Measurements from ENCODE around the gene BBS5.

BBS5 gene

GRCh38 chr2:169439900-169440299, 39.4 kb upstream of the BBS5 start:
- Histone ChIP-seq H3K4me2 (ENCODE audit: low read depth, low read length, poor library complexity, severe bottlenecking) (no peak overlapping the region), H3K27me3 (ENCODE audit: low read length) (no peaks in the 10 kb centered on the region; the same call in 1 of the 2 replicates), H3K27ac (ENCODE audit: low read depth, low read length) (no peak overlapping the region), H3K4me3 (ENCODE audit: insufficient read depth, low read length, poor library complexity, severe bottlenecking) (no peak overlapping the region), H4K20me1 (ENCODE audit: low read depth, low read length) (no peaks in the 10 kb centered on the region), H3F3A (ENCODE audit: insufficient read depth) (no peaks in the 10 kb centered on the region), H2AFZ (ENCODE audit: low read depth, low read length, severe bottlenecking) (no peak overlapping the region), H3K79me2 (ENCODE audit: insufficient read depth, low read length) (no peaks in the 10 kb centered on the region), H3K9me2 (replicated peaks; ENCODE audit: insufficient read depth, low read length) (no peaks in the 10 kb centered on the region), H3K9me3 (ENCODE audit: insufficient read depth, low read length) (no peaks in the 10 kb centered on the region), H3K36me3 (ENCODE audit: low read length) (no peaks in the 10 kb centered on the region), H3K9ac (ENCODE audit: low read length) (no peak overlapping the region)
- no peak for TF ChIP-seq CTCF (IDR thresholded peaks at IDR 0.05; ENCODE audit: insufficient read depth, low read length, poor library complexity, severe bottlenecking)
- TF ChIP-seq EZH2phosphoT487 (conservative IDR thresholded peaks at IDR 0.05; ENCODE audit: low read length) = no peak

DNA sequence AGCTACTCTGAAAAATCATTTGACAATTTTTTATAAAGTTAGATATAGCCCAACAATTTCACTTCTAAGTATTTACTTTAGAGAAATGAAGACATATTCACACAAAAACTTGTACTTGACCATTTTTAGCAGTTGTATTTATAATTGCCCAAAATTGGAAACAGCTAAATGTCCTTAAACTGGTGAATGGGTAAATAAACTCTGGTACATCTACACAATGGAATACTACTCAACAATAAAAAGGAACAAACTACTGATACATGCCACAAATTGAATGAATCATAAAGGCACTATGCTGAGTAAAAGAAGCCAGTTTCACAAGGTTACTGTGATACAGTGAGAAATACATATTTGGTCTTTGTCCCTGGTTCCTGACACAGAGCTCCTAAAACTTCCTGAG, 32.8 kb upstream of the BBS5 start:
- Histone ChIP-seq H3K4me2 (ENCODE audit: low read depth, low read length, poor library complexity, severe bottlenecking) (no peak overlapping the region), H3K36me3 (ENCODE audit: low read length) (no peaks in the 10 kb centered on the region), H3K79me2 (ENCODE audit: insufficient read depth, low read length) (no peaks in the 10 kb centered on the region), H3F3A (ENCODE audit: insufficient read depth) (no peaks in the 10 kb centered on the region), H3K4me3 (ENCODE audit: insufficient read depth, low read length, poor library complexity, severe bottlenecking) (no peak overlapping the region), H3K9me3 (ENCODE audit: insufficient read depth, low read length) (no peaks in the 10 kb centered on the region), H3K9ac (ENCODE audit: low read length) (no peak overlapping the region), H3K9me2 (replicated peaks; ENCODE audit: insufficient read depth, low read length) (no peaks in the 10 kb centered on the region), H3K27ac (ENCODE audit: low read depth, low read length) (no peak overlapping the region), H3K27me3 (ENCODE audit: low read length) (no peaks in the 10 kb centered on the region), H2AFZ (ENCODE audit: low read depth, low read length, severe bottlenecking) (no peak overlapping the region), H4K20me1 (ENCODE audit: low read depth, low read length) (no peaks in the 10 kb centered on the region)
- TF ChIP-seq EZH2phosphoT487 (conservative IDR thresholded peaks at IDR 0.05; ENCODE audit: low read length) (no peak), CTCF (IDR thresholded peaks at IDR 0.05; ENCODE audit: insufficient read depth, low read length, poor library complexity, severe bottlenecking) (no peak)

- TF ChIP-seq EZH2phosphoT487 (conservative IDR thresholded peaks at IDR 0.05; ENCODE audit: low read length) (no peak), CTCF (IDR thresholded peaks at IDR 0.05; ENCODE audit: insufficient read depth, low read length, poor library complexity, severe bottlenecking) (no peak)
- H3K36me3 ChIP-seq (ENCODE audit: low read length) = no peaks in the 10 kb centered on the region
- H3K4me3 ChIP-seq (ENCODE audit: insufficient read depth, low read length, poor library complexity, severe bottlenecking) = no peak overlapping the region
- H2AFZ ChIP-seq (ENCODE audit: low read depth, low read length, severe bottlenecking) = no peak overlapping the region
- no peak overlapping the region for H3K27ac ChIP-seq (ENCODE audit: low read depth, low read length)
- no peaks in the 10 kb centered on the region for H3F3A ChIP-seq (ENCODE audit: insufficient read depth)
- H3K4me2 ChIP-seq (ENCODE audit: low read depth, low read length, poor library complexity, severe bottlenecking) = no peak overlapping the region
- H4K20me1 ChIP-seq (ENCODE audit: low read depth, low read length) = no peaks in the 10 kb centered on the region
- H3K27me3 ChIP-seq (ENCODE audit: low read length) = no peaks in the 10 kb centered on the region
- H3K9me2 ChIP-seq (replicated peaks; ENCODE audit: insufficient read depth, low read length) = no peaks in the 10 kb centered on the region
- no peaks in the 10 kb centered on the region for H3K79me2 ChIP-seq (ENCODE audit: insufficient read depth, low read length)
- H3K9ac ChIP-seq (ENCODE audit: low read length) = no peak overlapping the region
- H3K9me3 ChIP-seq (ENCODE audit: insufficient read depth, low read length) = no peaks in the 10 kb centered on the region
Measured at GRCh38 chr2:169448316-169448715, 31.0 kb upstream of the BBS5 start.

Data from SU-DHL-6 (cell line).